GM19193 (cell line): Measurements from ENCODE around the gene SNTA1.

Experiments used
- POLR2A ChIP-seq: IDR thresholded peaks from 4 replicates; pipeline ENCODE4 v1.6.1; 2011; ENCODE audit not compliant: insufficient read depth, insufficient read length; ENCODE audit errors: extremely low read depth

Gene SNTA1

DNA sequence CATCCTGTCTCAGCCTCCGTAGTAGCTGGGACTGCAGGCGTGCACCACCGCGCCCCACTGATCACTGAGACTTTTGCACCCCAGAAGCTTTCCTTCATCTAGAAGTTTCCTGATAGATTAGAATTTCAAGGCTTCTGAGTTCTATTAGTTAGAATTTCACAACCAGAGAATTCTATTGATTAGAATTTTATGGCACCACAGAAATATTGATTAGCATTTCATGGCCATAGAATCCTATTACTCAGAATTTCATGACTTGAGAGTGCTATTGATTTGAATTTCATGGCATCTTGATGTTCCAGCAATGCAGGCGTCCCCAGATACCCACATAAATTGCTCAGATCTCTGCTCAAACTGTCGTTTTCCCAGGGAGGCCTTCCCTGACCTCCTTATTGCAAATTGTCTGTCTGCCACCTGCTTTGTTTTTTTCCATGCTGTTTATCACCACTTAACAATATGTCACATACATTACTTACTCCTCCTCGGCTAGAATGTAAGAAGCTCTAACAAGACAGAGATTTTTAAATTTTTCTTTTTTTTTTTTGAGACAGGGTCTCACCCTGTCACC lies 29.4 kb upstream of the SNTA1 start:
- TF ChIP-seq POLR2A, result no peak

DNA sequence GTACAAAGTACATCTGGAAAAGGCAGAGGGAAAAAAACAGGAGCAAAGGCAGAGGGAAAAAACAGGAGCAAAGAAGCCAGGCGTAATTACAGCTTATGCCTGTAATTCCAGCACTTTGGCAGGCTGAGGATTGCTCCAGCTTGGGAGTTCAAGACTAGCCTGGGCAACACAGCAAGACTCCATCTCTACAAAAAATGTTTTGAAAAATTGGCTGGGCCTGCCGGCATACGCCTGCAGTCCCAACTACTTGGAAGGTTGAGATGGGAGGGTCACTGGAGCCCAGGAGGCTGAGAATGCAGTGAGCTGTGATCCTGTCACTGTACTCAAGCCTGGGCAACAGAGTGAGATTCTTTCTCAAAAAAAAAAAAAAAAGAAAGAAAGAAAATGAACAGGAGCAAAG lies 27.3 kb upstream of the SNTA1 start:
- no peak for TF ChIP-seq POLR2A

DNA sequence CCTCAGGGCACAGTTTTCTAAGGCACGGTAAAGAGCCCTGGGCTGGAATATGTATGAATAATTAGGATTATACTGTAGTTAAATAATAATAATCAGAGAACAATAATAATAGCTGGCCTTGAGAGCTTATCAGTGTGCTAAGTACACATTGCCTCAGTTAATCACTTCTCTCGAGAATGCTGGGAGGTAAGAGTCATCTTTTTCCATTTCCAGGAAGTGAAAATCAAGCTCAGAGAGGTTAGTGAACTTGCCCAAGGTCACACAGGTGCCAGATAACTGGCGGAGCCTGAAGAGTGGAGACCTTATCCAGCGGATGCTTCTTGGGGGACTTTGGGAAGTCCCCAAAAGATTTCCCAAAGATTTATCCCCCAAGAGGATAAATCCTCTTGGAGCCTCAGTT lies 26.9 kb upstream of the SNTA1 start:
- TF ChIP-seq POLR2A, result no peak

DNA sequence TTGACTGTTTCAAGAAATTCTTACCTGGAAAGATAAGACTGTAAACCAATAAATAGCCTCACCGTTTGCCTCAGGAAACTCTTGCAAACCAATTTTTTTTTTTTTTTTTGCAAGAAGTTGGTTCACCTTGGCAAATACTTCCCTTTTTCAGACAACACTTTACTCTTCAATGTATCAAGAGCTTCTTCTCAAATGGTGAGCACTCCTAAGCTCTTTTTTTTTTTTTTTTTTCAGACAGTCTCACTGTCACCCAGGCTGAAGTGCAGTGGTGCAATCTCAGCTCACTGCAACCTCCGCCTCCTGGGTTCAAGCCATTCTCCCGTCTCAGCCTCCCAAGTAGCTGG lies 22.7 kb upstream of the SNTA1 start:
- no peak for TF ChIP-seq POLR2A

DNA sequence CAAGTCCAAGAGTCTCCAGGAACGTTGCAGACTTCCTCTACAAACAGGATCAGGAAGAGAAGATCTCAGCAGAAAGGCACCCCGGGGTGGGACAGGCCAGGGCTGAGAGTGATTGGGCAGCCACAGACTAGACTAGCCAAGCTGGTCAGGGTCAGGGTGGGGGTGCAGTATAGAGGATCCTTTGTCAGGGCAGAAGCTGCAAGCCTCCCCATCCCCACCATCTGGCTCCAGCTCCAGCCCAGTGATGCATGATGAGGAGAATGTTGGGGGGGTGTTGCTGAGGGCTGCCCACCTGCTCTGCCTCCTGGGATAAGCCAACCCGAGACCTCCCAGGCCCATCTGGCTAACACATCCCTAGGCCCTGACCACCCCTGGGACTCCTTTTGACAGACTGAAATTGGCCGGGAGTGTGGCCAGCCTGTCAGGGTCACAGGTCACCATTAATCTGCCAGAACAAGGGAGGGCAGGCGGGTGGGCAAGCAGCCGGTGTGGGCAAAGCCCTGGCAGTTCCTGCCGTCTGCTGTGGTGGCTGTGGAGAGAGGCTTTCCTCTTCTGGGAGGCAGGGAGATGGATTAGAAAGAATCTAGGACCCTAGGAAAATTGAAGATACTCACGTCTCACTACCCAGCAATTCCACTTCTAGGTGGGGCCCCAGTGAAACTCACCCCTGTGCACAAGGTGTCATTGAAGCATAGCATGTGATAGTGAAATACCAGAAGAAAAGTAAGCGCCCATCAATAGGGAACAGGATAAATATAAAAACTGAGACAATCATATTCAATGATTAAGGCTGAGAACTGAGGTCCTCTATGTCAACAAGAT lies 22.1 kb upstream of the SNTA1 start:
- TF ChIP-seq POLR2A, result no peak

DNA sequence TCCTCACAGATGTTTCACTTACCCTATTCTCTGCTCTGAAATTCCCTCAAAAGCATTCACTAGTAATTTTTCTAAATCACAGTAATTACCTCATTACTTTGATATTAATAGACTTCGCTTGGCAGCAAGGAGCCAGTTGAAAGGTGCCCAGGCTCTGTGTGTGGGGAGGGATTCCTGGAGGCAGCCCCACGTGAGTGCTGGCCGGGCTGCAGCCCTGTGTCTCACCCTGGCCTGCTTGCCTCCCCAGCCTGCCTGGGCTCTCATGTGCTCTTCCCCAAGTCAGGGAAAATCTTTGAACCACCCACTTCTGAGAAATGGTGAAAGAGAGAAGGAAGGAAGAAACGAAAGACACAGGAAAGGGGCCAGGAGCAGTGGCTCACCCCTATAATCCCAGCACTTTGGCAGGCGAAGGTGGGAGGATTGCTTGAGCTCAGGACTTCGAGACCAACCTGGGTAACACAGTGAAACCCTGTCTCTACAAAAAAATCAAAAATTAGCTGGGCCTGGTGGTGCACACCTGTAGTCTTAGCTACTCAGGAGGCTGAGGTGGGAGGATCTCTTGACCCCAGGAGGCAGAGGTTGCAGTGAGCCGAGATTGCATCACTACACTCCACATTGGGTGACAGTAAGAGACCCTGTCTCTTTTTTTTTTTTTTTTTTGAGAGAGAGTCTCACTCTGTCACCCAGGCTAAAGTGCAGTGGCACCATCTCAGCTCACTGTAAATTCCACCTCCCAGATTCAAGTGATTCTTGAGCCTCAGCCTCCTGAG lies 20.0 kb upstream of the SNTA1 start:
- TF ChIP-seq POLR2A, result no peak

DNA sequence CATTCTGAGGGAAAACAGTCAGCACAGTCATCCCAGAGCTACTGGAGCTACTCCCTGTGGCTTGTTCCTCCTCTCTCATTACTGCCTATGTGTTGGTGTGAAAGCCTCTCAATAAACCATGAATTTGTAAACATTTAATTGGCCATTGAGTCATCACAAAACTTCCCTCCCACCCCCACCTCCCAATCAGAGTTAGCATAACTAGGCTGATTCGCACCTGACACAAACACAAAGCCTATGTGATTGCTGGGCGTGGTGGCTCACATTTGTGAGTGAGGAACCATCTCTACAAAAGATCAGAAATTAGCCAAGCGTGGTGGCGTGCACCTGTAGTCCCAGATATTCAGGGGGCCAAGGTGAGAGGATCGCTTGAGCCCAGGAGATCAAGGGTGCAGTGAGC lies 17.1 kb upstream of the SNTA1 start:
- no peak for TF ChIP-seq POLR2A

DNA sequence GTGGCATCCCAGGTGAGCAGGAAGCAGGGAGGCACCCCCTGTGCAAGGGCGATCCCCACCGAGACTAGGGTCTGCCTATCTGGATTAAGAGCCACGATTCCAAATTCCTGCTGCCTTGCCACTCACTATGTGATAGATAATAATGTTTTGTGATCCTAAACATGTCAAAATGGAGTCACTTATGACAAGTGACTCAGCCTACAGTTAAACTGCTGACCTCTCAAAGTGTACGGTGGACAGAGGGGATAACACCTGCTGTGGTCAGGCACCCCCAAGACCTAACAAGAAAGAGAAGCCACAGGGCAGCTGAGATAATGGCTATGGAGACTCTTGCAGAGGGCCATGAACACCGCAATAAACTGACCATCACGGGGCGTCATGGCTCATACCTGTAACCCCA lies 16.0 kb upstream of the SNTA1 start:
- TF ChIP-seq POLR2A, result no peak

DNA sequence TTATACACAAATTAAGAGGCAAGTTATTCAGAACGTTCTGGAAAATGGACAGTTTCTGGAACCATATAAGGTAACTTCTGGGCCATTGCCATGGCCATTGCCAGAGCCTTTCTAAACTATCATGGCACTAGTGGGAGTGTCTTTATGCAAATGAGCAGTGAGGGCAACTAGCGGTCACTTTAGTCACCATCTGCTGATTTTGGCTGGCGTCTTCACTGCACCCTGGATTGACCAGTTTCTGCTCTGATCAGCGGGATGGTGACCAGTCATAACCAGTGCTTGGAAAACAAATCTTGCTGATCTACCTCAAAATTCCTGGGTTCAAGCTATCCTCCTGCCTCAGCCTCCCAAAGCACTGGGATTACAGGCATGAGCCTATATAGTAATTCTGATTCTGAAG lies 7.3 kb upstream of the SNTA1 start:
- TF ChIP-seq POLR2A, result no peak

DNA sequence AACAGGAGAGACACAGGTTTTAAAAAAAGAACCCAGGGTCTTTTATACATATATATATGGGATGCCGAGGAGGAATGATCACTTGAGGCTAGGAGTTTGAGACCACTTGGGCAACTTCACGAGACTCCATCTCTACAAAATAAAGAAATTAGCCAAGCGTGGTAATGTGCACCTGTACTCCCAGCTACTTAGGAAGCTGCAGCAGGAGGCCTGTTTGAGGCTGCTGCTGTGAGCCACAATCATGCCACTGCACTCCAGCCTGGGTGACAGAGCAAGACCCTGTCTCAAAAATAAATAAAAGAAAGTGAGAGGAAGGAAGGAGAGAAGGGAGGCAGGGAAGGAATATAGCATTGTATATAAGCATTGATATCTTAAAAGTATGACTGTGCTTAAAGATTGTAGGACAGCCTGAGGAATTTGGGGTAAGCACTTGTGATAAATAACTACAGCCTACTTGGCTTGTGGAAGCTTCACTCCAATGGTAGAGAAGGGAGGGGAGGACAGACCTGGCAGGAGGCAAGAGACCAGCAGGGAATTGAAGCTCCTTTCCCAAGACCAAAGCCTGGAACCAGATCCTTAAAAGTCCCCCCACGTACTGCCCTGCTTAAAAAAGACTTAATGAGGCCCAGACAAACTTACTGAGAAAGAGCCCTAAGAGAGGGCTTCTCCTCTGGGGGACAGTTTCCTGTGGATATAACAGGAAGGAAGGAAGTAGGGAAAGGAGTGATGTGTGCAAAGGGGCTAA lies 2.5 kb upstream of the SNTA1 start:
- TF ChIP-seq POLR2A, result no peak

DNA sequence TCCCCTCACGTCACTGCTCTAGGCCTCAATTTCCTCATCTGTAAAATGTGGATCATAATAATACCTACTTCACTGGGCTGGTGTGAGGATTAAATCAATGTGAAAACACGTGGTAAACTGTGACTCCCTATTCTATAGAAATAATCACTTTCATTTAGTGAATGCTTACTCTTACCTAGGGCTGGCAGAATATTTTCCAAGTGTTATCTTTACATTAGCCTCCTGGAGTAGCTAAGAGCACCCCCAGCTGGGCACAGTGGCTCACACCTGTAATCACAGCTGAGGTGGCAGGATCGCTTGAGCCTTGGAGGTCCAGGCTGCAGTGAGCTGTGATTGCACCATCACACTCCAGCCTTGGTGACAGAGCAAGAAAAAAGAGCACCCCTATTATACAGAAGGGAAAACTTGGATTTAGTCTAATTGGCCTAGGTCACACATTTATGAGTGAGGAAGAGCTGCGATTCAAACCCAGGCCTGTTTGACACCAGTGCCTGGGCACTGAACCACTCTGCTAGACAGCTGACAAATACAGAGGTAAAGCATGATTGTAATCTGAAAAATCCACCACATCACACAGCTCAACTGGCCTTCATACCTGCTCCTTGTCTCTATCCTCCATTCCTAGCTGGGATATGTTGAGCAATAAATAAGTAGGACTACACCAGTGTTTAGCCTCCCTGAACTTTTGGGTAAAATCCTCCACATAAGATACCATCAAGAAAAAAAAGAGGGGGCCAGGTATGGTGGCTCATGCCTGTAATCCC lies 1.4 kb upstream of the SNTA1 start:
- no peak for TF ChIP-seq POLR2A

DNA sequence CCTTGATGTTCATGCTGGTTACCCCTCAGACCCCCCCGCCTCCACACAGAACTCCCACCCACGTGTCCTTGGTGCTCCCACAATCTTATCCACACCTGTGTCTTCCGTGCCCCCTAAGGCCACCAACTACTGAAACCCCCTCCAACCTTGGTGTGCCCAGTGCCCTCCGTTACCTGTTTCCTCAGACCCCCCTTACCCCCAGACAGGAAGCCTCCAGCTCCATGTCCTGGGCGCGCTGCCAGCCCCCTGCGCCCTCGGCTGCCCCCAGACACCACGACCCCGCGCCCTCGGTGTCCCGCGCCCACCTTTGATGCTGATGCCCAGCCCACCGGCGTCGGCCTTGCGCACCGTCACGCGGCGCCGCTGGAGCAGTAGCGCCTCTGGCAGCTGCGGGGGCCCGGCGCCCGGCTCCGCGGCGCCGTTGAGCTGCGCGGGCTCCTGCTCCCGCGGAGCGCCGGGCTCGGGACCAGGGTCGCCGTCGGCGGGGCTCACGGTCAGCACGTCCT lies 504 bp downstream of the SNTA1 start:
- TF ChIP-seq POLR2A, result no peak

DNA sequence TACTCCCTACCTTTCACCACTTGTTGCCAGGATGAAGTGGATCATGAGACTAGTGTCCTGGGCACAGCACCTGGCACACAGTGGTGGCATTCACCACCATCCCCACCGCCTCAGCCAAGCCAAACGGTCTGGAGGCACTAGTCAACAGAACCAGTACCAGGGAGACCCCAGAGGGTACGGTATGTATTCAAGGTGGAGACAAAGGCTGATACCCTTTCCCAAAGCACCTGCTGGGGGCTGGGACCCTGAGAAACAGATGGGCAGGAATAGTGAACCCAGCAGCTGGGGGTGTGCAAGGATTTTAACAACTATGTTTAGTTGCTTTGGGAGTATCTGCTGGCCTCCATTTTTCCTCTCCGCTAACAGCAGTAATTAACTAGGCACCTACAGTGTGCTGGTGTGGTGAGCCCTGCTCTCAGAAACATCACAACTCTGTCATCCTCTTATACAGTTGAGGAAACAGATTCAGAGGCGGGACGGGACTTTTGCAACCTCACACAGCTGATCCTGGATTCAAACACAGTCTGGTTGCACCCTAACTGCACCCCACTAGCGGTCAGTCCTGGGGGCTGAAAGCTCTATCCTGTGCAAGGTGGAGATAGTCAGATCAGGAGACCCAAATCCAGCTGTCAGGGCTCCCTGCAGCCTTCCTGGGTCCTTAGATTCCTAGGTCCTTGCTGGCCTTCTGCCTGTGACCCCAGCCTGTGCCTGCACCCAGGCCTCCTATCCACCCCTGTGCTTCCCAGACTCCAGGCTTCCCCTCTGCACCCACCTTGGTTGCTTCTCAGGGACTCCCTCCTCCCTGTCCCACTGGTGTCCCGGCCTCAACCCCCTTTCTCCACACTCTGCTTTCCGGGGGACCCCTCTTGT lies 1.2 kb downstream of the SNTA1 start:
- TF ChIP-seq POLR2A, result no peak
